Lung (tissue), 12 donors: ENCODE measurements around the gene NECAB3. TPM values are rescaled to one million over a fixed set of nuclear protein-coding genes. Genes with fewer than 3 reads are reported as not detected.

Experiments used
- ATAC-seq: fragments of 200-7000 bp; cut with Tn5 transposase; one replicate; pipeline ENCODE4 v1.9.1; 2020; ENCODE audit warnings: moderate number of reproducible peaks; ENCODE audit not compliant: insufficient read depth, low FRiP score
- DNase-seq, 3 donors: peaks; one replicate each; pipeline ENCODE4 v3.0.0-alpha.2; 2013 to 2017
- H3K27ac ChIP-seq, 2 donors: one replicate each; pipeline ENCODE4 v1.5.1; 2013; ENCODE audit warnings: mild to moderate bottlenecking in 2 of 2, moderate library complexity in 2 of 2, control low read depth in 1 of 2, inconsistent platforms in 1 of 2, low read depth in 1 of 2, low read length in 1 of 2
- H3K27me3 ChIP-seq, 3 donors: one replicate each; pipeline ENCODE4 v1.5.1; 2013; ENCODE audit warnings: low read length in 2 of 3; ENCODE audit not compliant: control insufficient read depth in 3 of 3, insufficient read depth in 3 of 3
- H3K36me3 ChIP-seq, 4 donors: one replicate each; pipeline ENCODE4 v1.5.1; 2013; ENCODE audit warnings: low read length in 4 of 4, mild to moderate bottlenecking in 1 of 4, moderate library complexity in 1 of 4; ENCODE audit not compliant: control insufficient read depth in 4 of 4, insufficient read depth in 4 of 4
- H3K4me1 ChIP-seq, 5 donors: one replicate each; pipeline ENCODE4 v1.5.1; 2013; ENCODE audit warnings: low read length in 5 of 5, mild to moderate bottlenecking in 2 of 5, moderate library complexity in 1 of 5; ENCODE audit not compliant: control insufficient read depth in 5 of 5, insufficient read depth in 5 of 5
- H3K4me3 ChIP-seq: one replicate; pipeline ENCODE4 v1.5.1; 2013; ENCODE audit warnings: mild to moderate bottlenecking, control low read depth, moderate library complexity
- H3K9ac ChIP-seq, 2 donors: one replicate each; pipeline ENCODE4 v1.5.1; 2013; ENCODE audit warnings: low read length in 2 of 2, control low read depth in 1 of 2; ENCODE audit not compliant: insufficient read depth in 1 of 2
- H3K9me3 ChIP-seq, 4 donors: one replicate each; pipeline ENCODE4 v1.5.1; 2013; ENCODE audit warnings: low read length in 3 of 4, mild to moderate bottlenecking in 1 of 4, moderate library complexity in 1 of 4; ENCODE audit not compliant: control insufficient read depth in 4 of 4, insufficient read depth in 3 of 4
- WGBS, 2 donors: extraction: QIAGEN DNeasy Blood & Tissue Kit; methylation state at CpG; one replicate each; pipeline ENCODE4 v1.1.7; 2013; 5-methylcytosine and 5-hydroxymethylcytosine counted together
- polyA plus RNA-seq, 2 donors: library from polyadenylated mRNA; stranded (reverse); fragments of 200-250 nt; gene quantifications; one replicate each; pipeline ENCODE4 v1.2.1, GENCODE V29; 2013
- total RNA-seq, 2 donors: library from RNA; depleted of rRNA in 1 of 2; stranded (reverse); fragments of >200 nt in 1 of 2; gene quantifications; one replicate each; pipeline ENCODE4 v1.2.1, GENCODE V29; 2014 to 2021
- TF ChIP-seq, protein P1 (sequence below): IDR thresholded peaks from 2 replicates; pipeline ENCODE4 v1.5.1; 2012; ENCODE audit warnings: mild to moderate bottlenecking; ENCODE audit errors: control extremely low read depth, extremely low read depth
- donor health status: control.
- donor health status: control.
- donor health status: Bipolar disorder and iron deficiency.
- donor health status: healthy.
- donor health status: DM: yes; HTN: yes; CAD: no.

Gene NECAB3
- total and polyA plus RNA-seq, 4 donors = 21.2 to 127 (median 72.2) TPM

DNA sequence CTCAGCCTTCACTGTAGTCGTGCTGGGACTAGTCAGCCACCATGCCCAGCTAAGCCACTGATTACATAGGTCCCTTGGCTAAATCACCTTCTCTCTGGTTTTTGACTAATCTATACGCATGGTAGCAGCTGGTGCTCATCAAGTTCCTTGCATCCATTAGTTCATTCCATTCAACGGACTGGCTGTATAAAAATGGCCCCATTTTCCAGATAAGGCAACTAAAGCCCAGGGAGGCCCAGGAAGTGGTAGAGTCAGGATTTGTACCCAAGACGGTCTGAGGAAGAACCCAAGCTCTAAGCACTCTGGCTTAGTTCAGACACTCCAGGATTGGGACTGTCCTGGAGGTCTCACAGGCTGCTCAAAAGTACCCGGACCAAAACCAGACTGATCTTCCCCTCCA is 7.1 kb upstream of the NECAB3 start:
- Histone ChIP-seq H3K4me3 (no peak overlapping the region), H3K27ac (no peak overlapping the region), H3K36me3 (peaks cover 0 to 2% (median 0%) of the 10 kb centered on the region in 4 donors), H3K4me1 (peaks cover 0 to 17% (median 14%) of the 10 kb centered on the region in 5 donors), H3K9me3 (no peaks in the 10 kb centered on the region), H3K27me3 (no peaks in the 10 kb centered on the region), H3K9ac (no peak overlapping the region)
- TF ChIP-seq, protein P1, sequence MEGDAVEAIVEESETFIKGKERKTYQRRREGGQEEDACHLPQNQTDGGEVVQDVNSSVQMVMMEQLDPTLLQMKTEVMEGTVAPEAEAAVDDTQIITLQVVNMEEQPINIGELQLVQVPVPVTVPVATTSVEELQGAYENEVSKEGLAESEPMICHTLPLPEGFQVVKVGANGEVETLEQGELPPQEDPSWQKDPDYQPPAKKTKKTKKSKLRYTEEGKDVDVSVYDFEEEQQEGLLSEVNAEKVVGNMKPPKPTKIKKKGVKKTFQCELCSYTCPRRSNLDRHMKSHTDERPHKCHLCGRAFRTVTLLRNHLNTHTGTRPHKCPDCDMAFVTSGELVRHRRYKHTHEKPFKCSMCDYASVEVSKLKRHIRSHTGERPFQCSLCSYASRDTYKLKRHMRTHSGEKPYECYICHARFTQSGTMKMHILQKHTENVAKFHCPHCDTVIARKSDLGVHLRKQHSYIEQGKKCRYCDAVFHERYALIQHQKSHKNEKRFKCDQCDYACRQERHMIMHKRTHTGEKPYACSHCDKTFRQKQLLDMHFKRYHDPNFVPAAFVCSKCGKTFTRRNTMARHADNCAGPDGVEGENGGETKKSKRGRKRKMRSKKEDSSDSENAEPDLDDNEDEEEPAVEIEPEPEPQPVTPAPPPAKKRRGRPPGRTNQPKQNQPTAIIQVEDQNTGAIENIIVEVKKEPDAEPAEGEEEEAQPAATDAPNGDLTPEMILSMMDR = no peak
- WGBS, 2 donors = 87 to 88% methylated on average over 5 of the region's 5 CpGs
- ATAC-seq (no peak), DNase-seq (no peak)

DNA sequence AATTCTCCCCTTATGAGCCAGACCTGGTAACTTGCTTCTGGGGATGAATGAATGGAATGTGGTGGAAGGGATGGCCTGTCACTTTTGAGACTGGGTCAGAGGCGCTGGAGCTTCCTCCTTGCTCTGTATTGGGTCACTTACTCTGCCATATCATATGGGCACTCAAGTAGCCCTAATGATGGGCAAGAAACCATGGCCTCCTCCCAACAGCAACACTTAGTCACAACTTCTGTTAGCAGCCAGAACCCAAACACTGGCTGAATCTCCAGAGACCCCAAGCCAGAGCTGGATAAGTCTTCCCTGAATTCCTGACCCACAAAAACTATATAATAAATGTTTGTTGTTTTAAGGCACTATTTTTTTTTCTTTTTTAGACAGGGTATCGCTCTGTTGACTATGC is 6.5 kb upstream of the NECAB3 start:
- Histone ChIP-seq H3K9ac (no peak overlapping the region), H3K27ac (no peak overlapping the region), H3K27me3 (no peaks in the 10 kb centered on the region), H3K4me3 (no peak overlapping the region), H3K4me1 (peaks cover 0 to 23% (median 16%) of the 10 kb centered on the region in 5 donors), H3K36me3 (peaks cover 0 to 2% (median 0%) of the 10 kb centered on the region in 4 donors), H3K9me3 (no peaks in the 10 kb centered on the region)
- DNase-seq (no peak), ATAC-seq (no peak)
- WGBS, 2 donors = 90 to 96% methylated on average over 2 of the region's 2 CpGs
- TF ChIP-seq, protein P1 = no peak

DNA sequence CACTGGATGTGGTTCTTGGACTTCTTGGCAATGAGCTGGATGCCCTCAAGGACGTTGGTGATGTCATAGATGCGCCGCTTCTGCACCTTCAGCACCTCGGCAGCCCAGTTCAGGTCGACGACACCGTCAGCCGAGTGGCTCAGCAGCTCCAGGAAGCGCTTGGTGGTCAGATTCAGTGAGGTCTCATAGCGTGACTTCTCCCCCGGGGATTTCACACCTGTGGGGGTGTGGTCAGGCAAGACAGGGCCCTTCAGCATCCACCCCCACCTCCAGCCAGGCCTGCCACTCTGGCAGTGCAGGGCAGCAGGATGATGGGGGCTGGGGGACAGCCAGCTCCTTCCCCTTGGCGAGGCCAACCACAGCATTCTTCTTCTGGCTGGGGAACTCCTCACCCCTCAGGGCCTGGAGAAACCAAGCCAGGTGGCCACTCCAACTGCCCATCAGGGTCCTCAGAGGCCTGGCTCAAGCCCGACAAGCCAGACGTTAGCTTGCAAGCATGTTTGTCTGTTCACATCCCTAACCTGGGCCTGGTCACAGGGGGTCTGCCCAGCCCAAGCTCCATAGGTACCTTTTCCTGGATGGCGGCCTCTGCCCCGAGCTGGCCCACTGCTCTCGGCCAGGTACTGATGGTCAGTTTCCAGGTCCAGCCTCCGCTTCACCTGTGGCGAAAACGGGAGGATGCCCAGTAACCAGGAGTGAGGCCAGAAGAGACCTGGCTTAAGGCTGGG is 5.7 kb upstream of the NECAB3 start:
- no peaks in the 10 kb centered on the region for H3K27me3 ChIP-seq
- H3K4me1 ChIP-seq = peaks cover 0 to 24% (median 9%) of the 10 kb centered on the region in 5 donors
- no peak overlapping the region for H3K9ac ChIP-seq
- TF ChIP-seq, protein P1 = no peak
- 81 to 89% methylated on average over 20 of the region's 20 CpGs for WGBS, 2 donors
- no peak for DNase-seq
- no peak overlapping the region for H3K27ac ChIP-seq
- no peaks in the 10 kb centered on the region for H3K9me3 ChIP-seq
- ATAC-seq = peak; percentile 30
- no peak overlapping the region for H3K4me3 ChIP-seq
- peaks cover 0 to 2% (median 0%) of the 10 kb centered on the region in 4 donors for H3K36me3 ChIP-seq
